IPS-18a (cell line): Measurements from ENCODE around the gene RAB44.

Experiments
- H3K27ac ChIP-seq: one replicate; pipeline ENCODE4 v1.5.1; 2013; ENCODE audit warnings: low read length
- H3K27me3 ChIP-seq: one replicate; pipeline ENCODE4 v1.6.1; 2013; ENCODE audit warnings: mild to moderate bottlenecking, low read length; ENCODE audit not compliant: control insufficient read depth, insufficient read depth
- H3K36me3 ChIP-seq: one replicate; pipeline ENCODE4 v1.6.1; 2013; ENCODE audit warnings: low read depth, low read length; ENCODE audit not compliant: control insufficient read depth
- H3K4me1 ChIP-seq: one replicate; pipeline ENCODE4 v1.6.1; 2013; ENCODE audit warnings: low read depth, low read length; ENCODE audit not compliant: control insufficient read depth
- H3K4me3 ChIP-seq: one replicate; pipeline ENCODE4 v1.5.1; 2013; ENCODE audit warnings: low read length
- H3K9ac ChIP-seq: one replicate; pipeline ENCODE4 v1.6.1; 2013; ENCODE audit warnings: mild to moderate bottlenecking, low read length, moderate library complexity
- H3K9me3 ChIP-seq: one replicate; pipeline ENCODE4 v1.6.1; 2013; ENCODE audit warnings: low read depth, low read length; ENCODE audit not compliant: control insufficient read depth

The RAB44 gene

GRCh38 chr6:36673882-36674281, 23.7 kb upstream of the RAB44 start:
- Histone ChIP-seq H3K4me3 (no peak overlapping the region), H3K9me3 (no peaks in the 10 kb centered on the region), H3K9ac (no peak overlapping the region)

GRCh38 chr6:36674942-36675341, 22.7 kb upstream of the RAB44 start:
- no peaks in the 10 kb centered on the region for H3K36me3 ChIP-seq
- no peak overlapping the region for H3K4me3 ChIP-seq
- peaks cover 34% of the 10 kb centered on the region for H3K27me3 ChIP-seq
- peaks cover 24% of the 10 kb centered on the region for H3K4me1 ChIP-seq
- H3K27ac ChIP-seq = no peak overlapping the region
- no peak overlapping the region for H3K9ac ChIP-seq
- H3K9me3 ChIP-seq = no peaks in the 10 kb centered on the region

More at GRCh38 chr6:36673882-36674281, 23.7 kb upstream of the RAB44 start:
- Histone ChIP-seq H3K27me3 (peaks cover 24% of the 10 kb centered on the region), H3K36me3 (no peaks in the 10 kb centered on the region), H3K4me1 (peaks cover 31% of the 10 kb centered on the region), H3K27ac (no peak overlapping the region)

- H3K4me3 ChIP-seq = no peak overlapping the region
- H3K36me3 ChIP-seq = no peaks in the 10 kb centered on the region
- H3K9ac ChIP-seq = peak overlapping the region; percentile 24
- peaks cover 47% of the 10 kb centered on the region for H3K27me3 ChIP-seq
- peaks cover 24% of the 10 kb centered on the region for H3K4me1 ChIP-seq
- H3K27ac ChIP-seq = no peak overlapping the region
- H3K9me3 ChIP-seq = no peaks in the 10 kb centered on the region
These were observed 21.2 kb upstream of the RAB44 start for GRCh38 chr6:36676141-36677058.

GRCh38 chr6:36677059-36677749, 20.4 kb upstream of the RAB44 start:
- no peak overlapping the region for H3K9ac ChIP-seq
- no peaks in the 10 kb centered on the region for H3K36me3 ChIP-seq
- H3K27ac ChIP-seq = no peak overlapping the region
- H3K4me1 ChIP-seq = peaks cover 24% of the 10 kb centered on the region
- no peaks in the 10 kb centered on the region for H3K9me3 ChIP-seq
- H3K4me3 ChIP-seq = no peak overlapping the region
- H3K27me3 ChIP-seq = peaks cover 47% of the 10 kb centered on the region

GRCh38 chr6:36677753-36678487, 19.7 kb upstream of the RAB44 start:
- H3K27ac ChIP-seq = no peak overlapping the region
- peaks cover 47% of the 10 kb centered on the region for H3K27me3 ChIP-seq
- peaks cover 24% of the 10 kb centered on the region for H3K4me1 ChIP-seq
- H3K4me3 ChIP-seq = peak overlapping the region; percentile 64
- H3K9ac ChIP-seq = no peak overlapping the region
- no peaks in the 10 kb centered on the region for H3K36me3 ChIP-seq
- H3K9me3 ChIP-seq = no peaks in the 10 kb centered on the region

GRCh38 chr6:36678488-36679042, 19.1 kb upstream of the RAB44 start, which contains the start of gene CDKN1A:
CDKN1A (plus strand) TSS chr6:36678714; CDS start chr6:36684102, 5,388 bp downstream.
- H3K36me3 ChIP-seq = no peaks in the 10 kb centered on the region
- no peak within 1 kb of the TSS for H3K27ac ChIP-seq
- H3K4me3 ChIP-seq = peak within 1 kb of the TSS; percentile 64
- no peaks in the 10 kb centered on the region for H3K9me3 ChIP-seq
- peak within 1 kb of the TSS; percentile 22 for H3K9ac ChIP-seq
- H3K4me1 ChIP-seq = peaks cover 24% of the 10 kb centered on the region
- peaks cover 47% of the 10 kb centered on the region for H3K27me3 ChIP-seq

GRCh38 chr6:36679043-36679833, 18.4 kb upstream of the RAB44 start:
- peak overlapping the region; percentile 22 for H3K9ac ChIP-seq
- peak overlapping the region; percentile 64 for H3K4me3 ChIP-seq
- H3K4me1 ChIP-seq = peaks cover 24% of the 10 kb centered on the region
- H3K27me3 ChIP-seq = peaks cover 47% of the 10 kb centered on the region
- no peaks in the 10 kb centered on the region for H3K9me3 ChIP-seq
- H3K27ac ChIP-seq = no peak overlapping the region
- H3K36me3 ChIP-seq = no peaks in the 10 kb centered on the region

- no peaks in the 10 kb centered on the region for H3K9me3 ChIP-seq
- H3K4me3 ChIP-seq = no peak overlapping the region
- H3K36me3 ChIP-seq = peaks cover 8% of the 10 kb centered on the region
- no peak overlapping the region for H3K9ac ChIP-seq
- peaks cover 37% of the 10 kb centered on the region for H3K27me3 ChIP-seq
- H3K27ac ChIP-seq = no peak overlapping the region
- peaks cover 8% of the 10 kb centered on the region for H3K4me1 ChIP-seq
These were observed 15.1 kb upstream of the RAB44 start for GRCh38 chr6:36682328-36683144.

GRCh38 chr6:36683145-36683655, 14.4 kb upstream of the RAB44 start:
- H3K27me3 ChIP-seq = peaks cover 30% of the 10 kb centered on the region
- H3K27ac ChIP-seq = no peak overlapping the region
- no peak overlapping the region for H3K4me3 ChIP-seq
- H3K36me3 ChIP-seq = peaks cover 8% of the 10 kb centered on the region
- no peaks in the 10 kb centered on the region for H3K9me3 ChIP-seq
- H3K4me1 ChIP-seq = peaks cover under 1% of the 10 kb centered on the region
- no peak overlapping the region for H3K9ac ChIP-seq
